Lower lobe of right lung (tissue), 2 donors: Measurements from ENCODE around the gene FOXN3. TPM values are rescaled to one million over a fixed set of nuclear protein-coding genes. Genes with fewer than 3 reads are reported as not detected.
A peak's percentile ranks its signal among the peaks of the same experiment; 100 is the strongest.

Experiments used
- ATAC-seq, 2 donors: fragments of 200-7000 bp; cut with Tn5 transposase; one replicate each; pipeline ENCODE4 v1.9.1; 2020 to 2022; ENCODE audit warnings: mild to moderate bottlenecking in 2 of 2, moderate library complexity in 2 of 2
- DNase-seq: peaks from one replicate; pipeline ENCODE4 v3.0.0-alpha.2; 2020
- H3K27ac ChIP-seq: fragments of 200-600 bp; one replicate; pipeline ENCODE4 v1.8.0; 2022
- H3K27me3 ChIP-seq: fragments of 200-600 bp; one replicate; pipeline ENCODE4 v1.8.0; 2022; ENCODE audit warnings: low read depth
- H3K36me3 ChIP-seq: fragments of 200-600 bp; one replicate; pipeline ENCODE4 v1.8.0; 2022; ENCODE audit warnings: mild to moderate bottlenecking
- H3K4me1 ChIP-seq: fragments of 200-600 bp; one replicate; pipeline ENCODE4 v1.8.0; 2022
- H3K4me3 ChIP-seq: fragments of 200-600 bp; one replicate; pipeline ENCODE4 v1.8.0; 2022; ENCODE audit warnings: mild to moderate bottlenecking
- H3K9me3 ChIP-seq: fragments of 200-600 bp; one replicate; pipeline ENCODE4 v1.8.0; 2022
- intact Hi-C: fragments of 100-400 bp; cut with DNase I; formaldehyde crosslinking; loops from one replicate; pipeline ENCODE4 v1.11.0; 2022
- total RNA-seq: library from RNA; stranded (reverse); fragmentation: NEBNext Ultra II Directional; extraction: Animal tissue kit (Norgen Biotek cat#: 25700); gene quantifications from one replicate; pipeline ENCODE4 v1.2.1, GENCODE V29; 2021
- TF ChIP-seq, protein P1 (sequence below): fragments of 200-600 bp; IDR thresholded peaks from one replicate; pipeline ENCODE4 v1.8.0; 2022; ENCODE audit warnings: antibody characterized with exemption, mild to moderate bottlenecking
- donor health status: DM: no; HTN: yes; CAD: no; lungs with severe emphysema.

Gene FOXN3
- total RNA-seq, 1 donor from 2014 or later, result 116 TPM

DNA sequence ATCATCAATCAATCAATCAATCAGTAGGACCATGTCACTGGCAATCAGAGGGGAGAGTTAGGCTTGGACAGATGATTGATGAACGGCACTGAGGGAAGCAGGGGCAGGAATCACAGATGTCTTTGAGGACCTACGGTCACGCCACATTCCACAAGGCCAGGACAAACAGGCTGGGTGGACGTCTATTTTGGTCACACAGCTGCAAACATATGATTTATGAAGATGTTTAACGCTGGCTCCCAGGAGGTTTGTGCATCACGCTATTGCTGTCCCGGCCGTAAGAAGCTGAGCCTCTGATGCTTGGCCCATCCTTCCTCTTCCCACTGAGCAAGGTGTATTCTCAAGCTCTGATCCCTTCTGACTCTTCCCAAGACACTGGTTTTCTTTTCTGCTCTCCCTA, 160.8 kb downstream of the FOXN3 start:
- no peaks in the 10 kb centered on the region for H3K36me3 ChIP-seq
- no peaks in the 10 kb centered on the region for H3K27me3 ChIP-seq
- H3K27ac ChIP-seq, result no peak overlapping the region
- no peak for DNase-seq
- intact Hi-C loops, result no loop called here
- H3K4me3 ChIP-seq, result no peak overlapping the region
- no peaks in the 10 kb centered on the region for H3K9me3 ChIP-seq
- no peaks in the 10 kb centered on the region for H3K4me1 ChIP-seq
- TF ChIP-seq, protein P1, sequence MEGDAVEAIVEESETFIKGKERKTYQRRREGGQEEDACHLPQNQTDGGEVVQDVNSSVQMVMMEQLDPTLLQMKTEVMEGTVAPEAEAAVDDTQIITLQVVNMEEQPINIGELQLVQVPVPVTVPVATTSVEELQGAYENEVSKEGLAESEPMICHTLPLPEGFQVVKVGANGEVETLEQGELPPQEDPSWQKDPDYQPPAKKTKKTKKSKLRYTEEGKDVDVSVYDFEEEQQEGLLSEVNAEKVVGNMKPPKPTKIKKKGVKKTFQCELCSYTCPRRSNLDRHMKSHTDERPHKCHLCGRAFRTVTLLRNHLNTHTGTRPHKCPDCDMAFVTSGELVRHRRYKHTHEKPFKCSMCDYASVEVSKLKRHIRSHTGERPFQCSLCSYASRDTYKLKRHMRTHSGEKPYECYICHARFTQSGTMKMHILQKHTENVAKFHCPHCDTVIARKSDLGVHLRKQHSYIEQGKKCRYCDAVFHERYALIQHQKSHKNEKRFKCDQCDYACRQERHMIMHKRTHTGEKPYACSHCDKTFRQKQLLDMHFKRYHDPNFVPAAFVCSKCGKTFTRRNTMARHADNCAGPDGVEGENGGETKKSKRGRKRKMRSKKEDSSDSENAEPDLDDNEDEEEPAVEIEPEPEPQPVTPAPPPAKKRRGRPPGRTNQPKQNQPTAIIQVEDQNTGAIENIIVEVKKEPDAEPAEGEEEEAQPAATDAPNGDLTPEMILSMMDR, result no peak
- no peak for ATAC-seq

DNA sequence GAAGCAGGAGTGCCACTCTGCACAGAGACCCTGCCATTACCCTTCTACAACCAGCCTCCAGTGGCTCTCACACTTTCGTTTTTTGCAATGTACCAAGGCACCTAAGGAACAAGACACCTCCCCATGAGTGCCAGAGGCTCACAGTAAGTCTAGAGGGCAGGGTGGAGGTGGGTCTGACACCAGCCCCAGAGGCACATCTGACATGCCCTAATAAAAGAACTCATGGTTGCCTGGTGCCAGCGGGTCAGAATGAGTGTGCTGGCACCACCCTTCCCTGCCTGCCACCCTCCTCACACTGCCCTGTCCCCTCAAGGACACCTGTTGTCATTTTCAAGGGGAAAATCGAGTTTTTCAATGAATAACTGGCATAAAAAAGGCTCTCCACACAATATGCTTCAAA, 161.2 kb downstream of the FOXN3 start:
- Histone ChIP-seq H3K9me3 (no peaks in the 10 kb centered on the region), H3K27me3 (no peaks in the 10 kb centered on the region), H3K36me3 (no peaks in the 10 kb centered on the region), H3K4me3 (no peak overlapping the region), H3K27ac (no peak overlapping the region), H3K4me1 (no peaks in the 10 kb centered on the region)
- DNase-seq (no peak), ATAC-seq (no peak)
- intact Hi-C loops, result no loop called here
- TF ChIP-seq, protein P1, result no peak

DNA sequence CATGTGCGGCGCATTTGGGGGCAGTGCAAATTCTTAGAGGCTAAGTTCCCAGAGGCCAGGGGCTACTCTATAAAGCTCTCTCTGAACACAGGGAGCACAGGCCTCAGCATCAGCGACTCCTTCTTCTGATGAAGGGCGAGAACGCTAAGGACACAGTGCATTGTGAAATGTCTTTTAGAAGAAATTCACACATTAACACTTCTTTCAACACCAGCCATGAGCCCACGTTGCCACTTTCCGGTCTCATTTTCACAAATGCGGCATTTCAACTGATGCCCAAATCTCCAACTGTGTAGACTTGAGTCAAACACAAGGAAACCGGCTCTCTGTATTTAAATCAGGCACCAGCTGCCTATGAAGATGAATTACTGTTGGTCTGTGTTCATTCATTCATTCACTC, 162.0 kb downstream of the FOXN3 start:
- Histone ChIP-seq H3K9me3 (no peaks in the 10 kb centered on the region), H3K4me3 (no peak overlapping the region), H3K27ac (no peak overlapping the region), H3K27me3 (no peaks in the 10 kb centered on the region), H3K4me1 (no peaks in the 10 kb centered on the region), H3K36me3 (no peaks in the 10 kb centered on the region)
- DNase-seq (no peak), ATAC-seq (no peak)
- TF ChIP-seq, protein P1, result no peak
- intact Hi-C loops, result no loop called here

DNA sequence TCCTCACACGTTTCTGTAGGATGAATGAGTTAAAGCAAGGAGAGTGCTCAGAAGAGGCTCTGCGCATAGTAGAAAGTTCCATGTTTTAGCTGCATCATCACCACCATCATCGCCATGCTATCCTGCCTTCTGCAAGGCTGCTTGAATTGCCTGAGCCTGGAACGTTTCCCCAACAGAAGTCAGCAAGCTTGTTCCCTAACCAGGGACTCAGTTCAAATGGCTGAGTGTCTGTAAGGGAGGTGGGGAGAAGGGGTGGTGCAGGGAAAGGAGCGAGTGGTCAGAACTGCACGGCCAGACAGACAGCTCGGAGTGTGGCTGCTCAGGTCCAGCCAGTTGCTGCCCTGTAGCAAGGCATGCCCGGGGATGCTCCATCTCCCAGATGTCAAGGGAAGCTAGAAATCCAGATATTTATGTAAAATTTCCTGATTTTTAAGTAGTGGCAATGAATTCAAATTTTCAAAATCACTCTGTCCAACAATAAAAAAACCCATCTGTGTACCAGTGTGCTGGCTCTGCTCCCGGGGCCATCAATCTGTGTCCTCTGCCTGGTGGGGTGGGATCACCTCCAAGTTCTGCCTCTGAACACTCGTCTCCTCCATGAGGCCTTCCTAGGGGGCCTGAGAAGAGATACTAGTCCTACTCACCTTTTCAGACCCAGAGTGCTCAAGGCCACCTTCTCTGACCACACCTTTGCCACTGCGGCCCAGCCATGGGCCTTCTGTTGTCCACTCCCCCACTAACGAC, 162.7 kb downstream of the FOXN3 start:
- H3K27me3 ChIP-seq, result no peaks in the 10 kb centered on the region
- peaks cover 3% of the 10 kb centered on the region for H3K4me1 ChIP-seq
- H3K9me3 ChIP-seq, result no peaks in the 10 kb centered on the region
- H3K36me3 ChIP-seq, result no peaks in the 10 kb centered on the region
- no peak overlapping the region for H3K27ac ChIP-seq
- ATAC-seq, result peak in 1 of 2 donors; percentile 12
- TF ChIP-seq, protein P1, result no peak
- intact Hi-C loops, result no loop called here
- no peak overlapping the region for H3K4me3 ChIP-seq
- DNase-seq, result no peak

DNA sequence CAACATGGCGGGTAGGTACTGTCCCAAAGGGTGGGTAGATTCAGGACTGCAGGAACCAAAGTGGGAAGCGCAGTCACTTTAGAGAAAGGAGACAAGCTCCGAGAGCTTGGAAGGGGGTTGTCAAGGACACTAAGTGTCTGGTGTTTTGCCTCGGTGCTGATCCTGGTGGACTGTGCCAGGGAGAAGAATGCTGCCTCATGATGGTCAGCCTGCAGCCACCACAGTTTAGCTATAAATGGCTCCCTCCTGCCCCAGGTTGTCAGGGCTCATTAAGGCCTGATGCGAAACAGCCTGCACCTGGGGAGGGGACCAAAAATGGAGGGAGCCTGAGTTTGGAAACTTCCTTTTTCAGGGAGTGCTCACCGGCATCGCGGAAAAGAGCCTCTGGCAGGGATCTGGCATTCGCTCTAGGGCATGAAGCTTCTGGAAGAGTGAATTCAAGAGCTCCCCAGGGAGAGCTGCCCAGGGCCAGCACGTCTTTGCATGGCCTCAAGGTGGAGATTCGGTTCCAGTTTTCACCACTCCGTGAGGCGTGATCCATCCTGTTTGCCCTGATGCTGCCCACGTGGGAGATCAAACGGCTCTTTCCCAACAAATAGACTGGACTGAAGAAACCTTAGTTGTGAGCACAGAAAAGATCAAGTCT, 164.0 kb downstream of the FOXN3 start:
- intact Hi-C loops, result no loop called here
- Histone ChIP-seq H3K27ac (no peak overlapping the region), H3K4me3 (no peak overlapping the region), H3K36me3 (no peaks in the 10 kb centered on the region), H3K4me1 (peaks cover 12% of the 10 kb centered on the region), H3K9me3 (no peaks in the 10 kb centered on the region), H3K27me3 (no peaks in the 10 kb centered on the region)
- DNase-seq (no peak), ATAC-seq (no peak)
- TF ChIP-seq, protein P1, result no peak
